ENCODE results near the gene STKLD1.

GRCh38 chr9:133360400-133361393 lies 15.5 kb upstream of the STKLD1 start:
- TF ChIP-seq FOXM1 (IDR thresholded peaks at IDR 0.05; ENCODE audit: borderline replicate concordance) (no peak), FOXK2 (IDR thresholded peaks at IDR 0.05) (no peak), FOXA1 (IDR thresholded peaks at IDR 0.05) (no peak), L3MBTL2 (conservative IDR thresholded peaks at IDR 0.05) (no peak), SP1 (IDR thresholded peaks at IDR 0.05) (no peak), SUZ12 (IDR thresholded peaks at IDR 0.05) (no peak), TARDBP (IDR thresholded peaks at IDR 0.05) (no peak), NFRKB (IDR thresholded peaks at IDR 0.05) (no peak), LEF1 (IDR thresholded peaks at IDR 0.05; ENCODE audit: borderline replicate concordance) (no peak), HDGF (IDR thresholded peaks at IDR 0.05; ENCODE audit: borderline replicate concordance) (no peak), ZNF384 (IDR thresholded peaks at IDR 0.05) (no peak), BHLHE40 (IDR thresholded peaks at IDR 0.05; ENCODE audit: borderline replicate concordance) (no peak)
